DMS53 treated with DMSO at 0.1 percent for 48 hours (cell line): Measurements from ENCODE around the gene HPGD.
A peak's percentile ranks its signal among the peaks of the same experiment; 100 is the strongest.

Experiments used
- DNase-seq: peaks from one replicate; lab custom pipeline; 2025; ENCODE audit not compliant: unreplicated experiment; lab: John Stamatoyannopoulos, UW

HPGD gene

DNA sequence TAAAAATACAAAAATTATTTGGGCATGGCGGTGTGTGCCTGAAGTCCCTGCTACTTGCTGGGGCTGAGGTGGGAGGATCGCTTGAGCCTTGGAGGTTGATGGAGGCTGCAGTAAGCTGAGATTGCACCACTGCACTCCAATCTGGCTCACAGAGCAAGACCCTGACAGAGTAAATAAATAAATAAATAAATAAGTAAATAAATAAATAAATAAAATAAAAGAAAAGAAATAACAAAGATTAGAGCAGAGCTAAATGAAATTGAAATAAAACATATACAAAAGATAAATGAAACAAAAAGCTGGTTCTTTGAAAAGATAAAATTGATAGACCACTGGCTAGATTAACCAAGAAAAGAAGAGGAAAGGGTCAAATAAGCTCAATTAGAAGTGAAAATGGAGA, 43.1 kb downstream of the HPGD start:
- DNase-seq, result no peak

GRCh38 chr4:174475528-174475927, 46.8 kb downstream of the HPGD start:
- DNase-seq, result no peak

DNA sequence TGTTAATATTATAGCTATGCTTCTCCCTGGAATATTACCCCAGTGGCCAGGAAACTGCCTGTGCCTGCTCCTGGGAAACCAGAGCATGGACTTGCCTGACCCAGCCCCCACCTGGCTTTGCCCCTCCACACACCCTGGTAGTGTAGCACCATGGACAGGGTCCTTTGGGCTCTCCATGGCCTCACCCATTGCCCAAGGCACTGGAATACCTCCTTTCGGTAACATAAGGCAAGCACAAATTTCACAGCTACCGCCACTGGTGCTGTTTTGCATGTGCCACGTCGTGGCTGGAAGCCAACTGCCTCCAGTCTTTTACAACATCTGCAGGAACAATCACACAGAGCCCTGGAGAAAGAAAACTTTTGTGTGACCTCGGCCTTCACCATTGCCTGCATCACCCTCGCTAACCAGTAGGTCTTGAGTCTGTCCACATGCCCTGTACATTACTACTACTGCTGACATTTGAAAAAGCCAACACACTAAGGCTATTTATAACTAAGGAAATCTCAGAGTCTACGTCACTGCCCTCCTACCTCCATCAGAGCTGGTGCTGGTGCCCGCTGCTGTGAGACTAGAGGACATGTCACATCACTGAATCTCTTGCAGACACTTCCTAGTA, 47.7 kb downstream of the HPGD start:
- DNase-seq, result no peak

DNA sequence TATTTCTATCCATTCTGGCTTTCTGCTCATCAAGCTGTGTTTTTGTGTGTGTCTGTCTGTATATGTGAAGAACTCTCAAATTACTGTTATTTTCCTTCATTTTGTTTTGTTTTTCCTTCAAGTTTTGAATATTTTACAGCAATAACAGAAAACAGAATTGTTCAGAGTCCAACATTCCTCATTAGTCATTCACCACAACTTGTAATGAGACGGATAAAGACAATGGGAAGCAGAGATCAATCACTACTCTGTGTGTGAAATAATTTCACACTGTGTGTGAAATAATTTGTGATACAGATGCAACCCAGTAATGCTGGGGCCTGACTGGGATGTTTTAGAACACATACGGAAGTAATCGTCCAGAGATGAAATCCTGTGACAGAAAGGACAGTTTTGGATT, 55.2 kb downstream of the HPGD start:
- DNase-seq, result no peak

DNA sequence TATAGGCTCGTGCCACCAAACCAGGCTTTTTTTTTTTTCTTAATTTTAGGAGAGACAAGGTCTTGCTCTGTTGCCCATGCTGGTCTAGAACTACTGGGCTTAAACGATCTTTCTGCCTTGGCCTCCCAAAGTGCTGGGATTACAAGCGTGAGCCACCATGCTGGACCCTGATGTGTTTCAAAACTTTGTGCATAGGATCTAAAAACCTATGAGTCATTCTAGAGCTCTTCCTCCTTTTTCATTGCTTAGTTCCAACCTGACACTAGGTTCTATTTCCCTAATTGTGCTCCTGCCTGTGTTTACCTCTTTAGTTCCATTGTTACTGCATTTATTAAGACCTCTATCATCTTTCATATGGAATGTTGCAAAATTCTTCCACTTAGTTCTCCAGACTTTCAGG, 57.3 kb downstream of the HPGD start:
- DNase-seq, result no peak

GRCh38 chr4:174461466-174462106, 60.7 kb downstream of the HPGD start:
- peak; percentile 41 for DNase-seq

DNA sequence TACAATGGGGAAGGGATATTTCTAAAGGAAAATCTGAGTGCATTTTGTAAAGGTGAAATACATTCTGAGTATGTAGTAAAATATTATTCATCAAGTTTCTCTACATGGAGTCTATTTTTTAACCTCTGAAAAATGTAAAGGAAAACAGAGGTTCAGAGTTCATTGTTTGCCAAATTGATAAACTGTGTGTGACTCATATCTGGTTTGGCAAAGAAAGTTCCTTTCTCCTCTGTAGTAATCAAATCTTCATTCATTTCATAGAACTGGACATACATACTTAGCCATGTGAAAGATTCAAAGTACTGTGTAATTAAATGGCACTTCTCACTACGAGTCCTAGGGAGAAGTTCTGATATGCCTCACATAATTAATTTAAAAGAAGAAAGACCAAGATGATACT, 61.6 kb downstream of the HPGD start:
- no peak for DNase-seq

DNA sequence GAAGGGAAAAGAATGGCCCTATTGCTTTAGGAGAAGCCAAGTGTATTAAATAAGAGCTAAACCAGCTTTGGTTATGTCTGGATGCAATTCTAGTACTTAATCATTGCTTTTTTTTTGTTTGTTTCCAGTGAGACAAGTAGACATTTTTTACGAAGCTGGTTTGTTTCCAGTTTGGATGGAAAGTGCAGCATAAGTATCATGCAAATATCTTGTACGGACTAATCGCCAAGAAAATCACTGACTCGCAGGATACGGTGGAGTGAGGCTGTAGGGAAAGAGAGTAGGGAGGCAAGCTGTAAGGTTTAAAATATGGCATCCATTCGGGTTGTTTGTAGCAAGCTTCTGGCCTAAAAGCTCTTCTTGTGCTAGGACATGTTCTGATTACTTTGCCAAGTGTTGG, 64.8 kb downstream of the HPGD start:
- DNase-seq, result no peak

DNA sequence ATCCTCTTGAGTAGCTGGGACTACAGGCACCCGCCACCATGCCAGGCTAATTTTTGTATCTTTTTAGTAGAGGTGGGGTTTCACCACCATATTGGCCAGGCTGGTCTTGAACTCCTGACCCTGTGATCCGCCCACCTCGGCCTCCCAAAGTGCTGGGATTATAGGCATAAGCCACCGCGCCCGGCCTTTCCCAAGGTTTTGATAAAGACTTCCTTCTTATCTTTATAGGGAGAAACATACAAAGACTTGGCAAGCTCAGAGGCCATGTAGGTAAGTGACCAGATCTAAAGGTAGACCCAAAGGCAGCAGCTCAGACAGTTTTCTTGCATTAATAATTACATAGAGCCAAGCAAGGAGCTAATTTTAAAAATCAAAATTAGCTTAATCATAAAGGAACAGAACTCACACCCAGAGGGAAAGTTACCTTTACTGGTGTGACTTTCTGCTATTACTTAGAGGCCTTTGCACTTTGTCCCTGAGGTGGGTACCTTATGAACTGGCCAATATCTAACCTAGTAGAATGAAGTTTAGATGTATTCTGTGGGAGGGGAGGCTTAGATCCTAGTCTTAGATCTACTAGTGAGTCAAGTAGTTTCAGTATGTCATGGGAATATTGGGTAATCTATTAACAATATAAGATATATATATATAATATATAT, 67.3 kb downstream of the HPGD start:
- no peak for DNase-seq

DNA sequence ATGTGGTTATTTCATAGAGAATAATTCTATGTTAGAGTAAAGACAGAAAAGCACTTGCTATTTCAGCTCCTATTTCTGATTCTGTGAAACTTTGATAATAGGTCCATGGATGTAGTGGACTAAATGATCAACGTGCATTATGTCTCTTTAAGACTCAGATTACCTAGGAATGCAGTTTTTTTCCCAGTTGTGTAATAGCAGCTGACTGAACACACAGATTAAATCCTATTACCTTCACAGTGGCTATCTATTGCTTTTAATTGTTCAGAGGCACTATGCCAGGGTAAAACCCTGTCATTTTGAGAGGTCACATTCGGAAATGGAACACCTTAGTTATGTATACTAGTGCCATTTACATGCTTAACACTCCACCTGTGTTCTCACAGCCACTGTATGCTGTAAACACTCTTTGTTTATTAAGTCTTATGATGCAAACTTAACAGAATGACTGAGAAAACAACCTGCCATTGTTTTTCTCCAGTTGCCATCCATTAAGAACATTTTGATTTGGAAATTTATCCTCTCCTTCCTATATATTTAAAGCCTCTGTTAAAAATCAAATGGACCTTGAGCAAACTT, 70.5 kb downstream of the HPGD start:
- DNase-seq, result no peak

GRCh38 chr4:174450786-174451125, 71.5 kb downstream of the HPGD start:
- no peak for DNase-seq

DNA sequence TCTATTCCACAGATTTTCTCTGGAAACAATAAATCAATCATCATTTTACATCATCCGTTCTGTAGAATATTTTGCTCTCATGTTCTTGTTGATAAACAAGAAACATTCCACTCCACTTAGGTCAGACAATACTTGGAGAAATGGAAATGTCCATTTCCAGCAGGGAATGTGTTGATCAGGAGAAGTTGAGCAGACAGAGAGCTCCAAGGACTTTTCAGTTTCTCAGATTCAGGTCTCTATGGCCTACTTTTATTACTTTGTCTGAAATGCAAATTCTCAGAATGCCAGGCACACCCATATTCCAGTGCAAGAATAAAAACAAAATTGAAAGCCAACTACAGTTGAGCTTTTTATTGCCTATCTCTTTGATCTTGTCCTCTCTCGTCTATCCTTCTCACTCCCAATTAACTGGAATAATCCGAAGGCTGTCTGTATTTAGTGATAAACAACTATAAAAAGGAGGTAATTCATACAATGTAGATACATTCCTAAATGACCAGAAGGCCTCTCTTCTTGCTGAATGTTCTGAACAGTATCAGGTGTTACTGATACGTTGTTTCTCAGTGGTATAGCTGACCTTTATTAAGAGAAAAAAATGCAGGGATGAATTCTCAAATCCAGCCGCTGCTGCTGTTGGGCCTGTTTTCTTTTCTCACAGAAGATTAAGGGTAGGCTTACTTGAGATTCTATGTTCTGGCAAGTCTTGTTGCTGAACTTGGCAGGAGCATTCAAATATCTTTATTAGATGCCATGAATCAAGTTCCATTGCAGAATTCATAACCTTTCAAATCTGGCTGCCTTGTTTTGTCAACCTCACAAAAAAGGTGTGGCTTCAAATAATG, 72.1 kb downstream of the HPGD start:
- no peak for DNase-seq

GRCh38 chr4:174449152-174449551, 73.1 kb downstream of the HPGD start:
- DNase-seq, result no peak

GRCh38 chr4:174444390-174444789, 77.9 kb downstream of the HPGD start:
- no peak for DNase-seq
